H1 (cell line): ENCODE measurements around the gene STK36. TPM values are rescaled to one million over a fixed set of nuclear protein-coding genes. Genes with fewer than 3 reads are reported as not detected.

Source experiments
- ASH2L ChIP-seq: fragments of 200-600, 300-600 bp; sonication (generic); IDR thresholded peaks from one replicate; pipeline ENCODE4 v1.7.1; 2017; ENCODE audit warnings: low read length
- polyA plus RNA-seq, 7 experiments: library from polyadenylated mRNA; depleted of rRNA in 3 of 7; stranded (reverse) in 5 of 7; unstranded in 2 of 7; fragments of >200 nt in 5 of 7; fragments of 200-250 nt in 2 of 7; gene quantifications; 1 replicate in 5 of 7; 2 replicates in 1 of 7; 4 replicates in 1 of 7; pipeline versions ENCODE4 v1.2.1 to v1.2.3, GENCODE V29; 2011 to 2013; ENCODE audit warnings: missing spikeins in 2 of 7, mixed read lengths in 2 of 7
- total RNA-seq: library from RNA; stranded (reverse); fragmentation: NEBNext Ultra II Directional; extraction: Animal tissue kit (Norgen Biotek cat#: 25700); gene quantifications from 2 replicates; pipeline ENCODE4 v1.2.1, GENCODE V29; 2021

The STK36 gene
- total and polyA plus RNA-seq, 2 of the 8 experiments (the other 6 are each of a cell fraction or from before 2014, with no cell fraction given) = 41.4 to 57.6 TPM

DNA sequence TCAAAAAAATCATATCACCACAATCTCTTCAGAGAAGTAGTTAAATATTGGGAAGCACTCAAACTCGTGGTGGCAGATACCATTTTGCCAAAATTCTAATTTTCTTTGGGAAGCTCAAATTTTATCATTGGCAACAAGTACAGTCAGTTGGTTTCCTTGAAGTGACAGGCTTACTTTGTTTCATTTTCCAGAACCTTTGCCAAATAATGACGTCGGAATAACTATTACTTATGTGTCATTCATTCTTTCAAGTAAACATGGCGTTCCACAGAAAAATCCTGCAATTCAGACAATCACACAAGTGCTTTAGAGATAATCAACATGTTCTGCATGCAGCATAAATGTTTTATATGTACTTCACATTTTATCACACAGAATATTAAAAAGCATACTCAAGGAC lies 44.2 kb downstream of the STK36 start (continued):
- TF ChIP-seq ASH2L = no peak
